Testis (tissue), 2 donors: ENCODE measurements around the gene PNPLA2.

Experiments
- CTCF ChIP-seq, 3 experiments: fragments of 450-650 bp in 2 of 3; fragments of 200-600 bp in 1 of 3; sonication (generic) in 1 of 3; IDR thresholded peaks; one replicate each; pipeline ENCODE4 v1.5.1; 2016 to 2019; ENCODE audit warnings: antibody characterized with exemption in 3 of 3, mild to moderate bottlenecking in 2 of 3, moderate library complexity in 1 of 3
- POLR2A ChIP-seq: fragments of 450-650 bp; IDR thresholded peaks from one replicate; pipeline ENCODE4 v1.6.1; 2017; ENCODE audit warnings: antibody characterized with exemption, mild to moderate bottlenecking, moderate library complexity

GRCh38 chr11:786235-787083, 32.3 kb upstream of the PNPLA2 start:
- no peak for TF ChIP-seq CTCF (IDR thresholded peaks at IDR 0.05)
- no peak for TF ChIP-seq POLR2A
